GM19395 (cell line): ENCODE data around the gene DTD2.
A peak's percentile ranks its signal among the peaks of the same experiment; 100 is the strongest.

Source experiments
- ATAC-seq: cut with Tn5 transposase; IDR thresholded peaks from one replicate; pipeline ENCODE4 v1.9.1; 2021; ENCODE audit warnings: mild to moderate bottlenecking, moderate library complexity; ENCODE audit not compliant: unreplicated experiment

DTD2 gene

GRCh38 chr14:31408421-31408820, 48.9 kb downstream of the DTD2 start:
- ATAC-seq = no peak

- ATAC-seq = no peak
Measured at GRCh38 chr14:31405599-31406232, 51.6 kb downstream of the DTD2 start.

- no peak for ATAC-seq
Measured at GRCh38 chr14:31405106-31405505, 52.2 kb downstream of the DTD2 start.

GRCh38 chr14:31403707-31404106, 53.6 kb downstream of the DTD2 start:
- ATAC-seq = no peak

- ATAC-seq = no peak
Measured at GRCh38 chr14:31402764-31403439, 54.4 kb downstream of the DTD2 start.

- no peak for ATAC-seq
Measured at GRCh38 chr14:31401369-31401932, 55.9 kb downstream of the DTD2 start.

- ATAC-seq = peak; percentile 50
Measured at GRCh38 chr14:31400031-31400638, 57.2 kb downstream of the DTD2 start.
